Astrocyte of the hippocampus (primary cell): ENCODE data around the gene AMELX.

Experiments used
- DNase-seq: peaks from one replicate; pipeline ENCODE4 v3.0.0; 2011; ENCODE audit warnings: low read depth, low spot score

AMELX gene

GRCh38 chrX:11293113-11293512, at the start of gene AMELX:
Gene AMELX, plus strand, starts transcription at chrX:11293413. Its CDS starts 1,376 bp downstream, at chrX:11294789.
- no peak for DNase-seq

- DNase-seq = no peak
Observed at GRCh38 chrX:11244636-11245035, 48.6 kb upstream of the AMELX start.

GRCh38 chrX:11254417-11255109, 38.6 kb upstream of the AMELX start:
- no peak for DNase-seq

DNA sequence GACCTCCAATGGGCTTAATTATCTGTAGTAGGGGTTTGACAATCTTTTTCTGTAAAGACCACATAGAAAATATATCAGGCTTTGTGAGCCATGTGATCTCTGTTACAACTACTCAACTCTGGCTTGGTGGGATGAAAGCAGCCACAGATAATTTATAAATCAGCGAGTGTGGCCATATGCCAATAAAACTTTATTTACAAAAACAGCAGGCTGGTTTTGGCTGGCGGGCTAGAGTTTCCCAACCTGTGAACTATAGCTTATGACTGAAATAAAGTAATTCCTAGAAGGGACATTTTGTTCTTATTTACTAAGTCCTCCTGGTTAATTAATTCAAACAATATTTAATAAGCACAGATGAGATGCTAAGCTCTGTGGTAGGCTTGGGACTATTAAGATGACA, 35.9 kb upstream of the AMELX start:
- DNase-seq = no peak

DNA sequence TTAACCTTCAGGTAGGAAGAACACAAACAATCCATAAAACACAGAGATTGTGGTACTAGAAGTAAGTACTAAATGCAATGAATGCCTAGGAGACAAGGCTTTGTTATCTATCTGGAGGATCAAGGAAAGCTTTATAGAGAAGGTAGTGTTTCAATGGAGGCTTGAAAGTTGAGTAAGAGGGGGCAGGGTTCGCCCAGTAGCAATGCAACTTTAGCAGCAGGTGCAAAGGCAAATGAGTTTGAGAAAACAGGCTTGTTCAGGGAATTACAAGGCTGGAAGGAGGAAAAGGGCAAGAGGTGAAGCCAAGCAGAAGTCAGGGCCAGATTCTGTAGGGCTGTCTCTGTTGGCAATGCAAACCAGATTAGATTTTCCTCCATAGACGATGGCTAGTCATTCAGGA, 35.5 kb upstream of the AMELX start:
- no peak for DNase-seq

- no peak for DNase-seq
Observed at GRCh38 chrX:11259437-11259836, 33.8 kb upstream of the AMELX start.

- no peak for DNase-seq
Observed at GRCh38 chrX:11261260-11261659, 32.0 kb upstream of the AMELX start.

- DNase-seq = no peak
Observed at GRCh38 chrX:11264925-11265324, 28.3 kb upstream of the AMELX start.

DNA sequence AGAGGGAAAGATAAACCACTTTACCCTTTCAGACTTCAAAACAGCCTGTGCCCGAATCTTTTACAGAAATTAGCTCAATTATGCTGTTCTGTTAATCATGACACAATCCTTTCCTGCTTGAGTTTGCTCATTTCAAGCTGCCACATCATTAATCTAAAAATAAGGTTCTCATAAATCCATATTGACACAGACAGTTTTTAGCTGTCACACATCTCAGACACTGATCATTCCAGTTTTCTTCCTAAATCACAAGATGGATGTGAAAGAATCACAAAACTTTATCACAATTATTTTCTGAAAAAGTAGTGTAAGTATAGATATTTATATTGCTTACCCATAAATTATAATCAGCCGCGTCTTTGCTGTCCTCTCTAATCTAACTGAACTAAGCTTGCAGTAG, 27.9 kb upstream of the AMELX start:
- no peak for DNase-seq

GRCh38 chrX:11266573-11267003, 26.6 kb upstream of the AMELX start:
- no peak for DNase-seq

GRCh38 chrX:11267425-11267824, 25.8 kb upstream of the AMELX start:
- DNase-seq = no peak

DNA sequence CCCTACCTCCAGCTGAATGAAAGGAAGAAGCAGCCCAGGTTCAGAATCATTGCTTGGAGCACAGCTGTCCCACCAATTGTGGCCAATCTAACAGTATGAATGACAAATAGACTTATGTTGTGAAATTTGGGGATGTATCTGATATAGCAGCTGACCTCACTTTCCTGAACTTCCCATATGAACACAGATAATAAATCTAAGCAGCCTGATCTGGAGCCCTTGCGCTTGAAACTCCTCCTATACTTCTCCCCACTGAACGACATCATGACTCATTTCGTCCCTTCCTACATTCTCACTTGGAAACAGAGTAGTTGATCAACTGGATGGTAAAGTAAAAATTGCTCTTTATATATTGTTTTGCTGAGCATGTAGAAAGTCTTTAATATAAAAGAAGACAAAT, 24.2 kb upstream of the AMELX start:
- no peak for DNase-seq

DNA sequence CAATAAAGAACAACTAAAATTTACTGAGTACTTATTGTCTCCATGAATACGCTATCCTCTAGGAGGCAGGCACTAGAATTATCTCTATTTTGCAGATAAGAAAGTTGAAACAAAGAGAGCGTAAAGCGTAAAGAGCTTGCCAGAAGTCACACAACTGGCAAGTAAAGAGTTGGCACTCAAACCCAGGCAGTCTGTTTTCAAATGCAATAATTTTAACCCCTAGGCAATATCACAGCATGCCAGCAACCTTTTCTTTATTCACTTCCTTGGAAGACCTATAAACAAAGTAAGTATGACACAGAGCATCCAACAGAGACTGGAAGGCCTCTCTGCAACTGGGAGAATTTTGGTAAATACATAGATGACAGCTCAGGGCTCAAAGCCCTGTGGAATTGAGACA, 23.2 kb upstream of the AMELX start:
- no peak for DNase-seq

- no peak for DNase-seq
Observed at GRCh38 chrX:11272290-11272689, 20.9 kb upstream of the AMELX start.

DNA sequence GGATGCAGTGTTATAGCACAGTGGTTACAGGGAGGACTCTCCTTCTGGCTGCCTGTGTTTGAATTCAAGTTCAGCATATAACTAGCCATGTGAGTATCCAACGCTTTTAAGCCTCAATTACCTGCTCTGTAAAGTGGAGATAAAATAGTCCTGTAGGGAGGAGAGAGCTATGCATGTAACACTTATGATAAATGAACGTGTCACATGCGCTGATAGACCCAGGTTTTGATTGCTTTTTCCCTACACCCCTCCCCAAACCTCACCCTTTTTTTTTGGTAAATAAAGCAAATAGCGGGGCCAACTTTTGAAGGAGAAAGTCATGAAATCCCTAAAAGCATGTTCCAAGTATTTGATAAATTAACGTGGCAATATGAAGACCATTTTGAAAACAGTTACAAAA, 20.4 kb upstream of the AMELX start:
- no peak for DNase-seq

DNA sequence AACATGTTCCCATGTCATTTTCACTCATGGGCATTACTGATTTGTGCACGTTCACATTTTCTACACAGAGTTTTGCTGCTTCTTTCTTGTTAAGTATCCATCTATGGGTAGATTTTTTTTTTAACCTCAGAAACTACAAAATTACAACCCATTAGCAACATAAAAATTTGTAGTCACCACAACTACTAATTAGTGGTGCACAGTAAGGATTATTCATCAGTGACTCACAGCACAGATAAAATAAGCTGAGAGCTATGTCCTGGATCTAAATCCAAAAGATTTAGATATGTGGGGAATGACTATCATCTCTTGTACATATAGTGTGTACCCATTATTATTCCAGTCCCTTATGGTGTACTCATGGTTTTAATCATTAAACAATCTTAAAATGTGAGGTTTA, 19.7 kb upstream of the AMELX start:
- DNase-seq = peak; percentile 33

- no peak for DNase-seq
Observed at GRCh38 chrX:11282043-11282442, 11.2 kb upstream of the AMELX start.

- DNase-seq = no peak
Observed at GRCh38 chrX:11285651-11286050, 7.6 kb upstream of the AMELX start.

DNA sequence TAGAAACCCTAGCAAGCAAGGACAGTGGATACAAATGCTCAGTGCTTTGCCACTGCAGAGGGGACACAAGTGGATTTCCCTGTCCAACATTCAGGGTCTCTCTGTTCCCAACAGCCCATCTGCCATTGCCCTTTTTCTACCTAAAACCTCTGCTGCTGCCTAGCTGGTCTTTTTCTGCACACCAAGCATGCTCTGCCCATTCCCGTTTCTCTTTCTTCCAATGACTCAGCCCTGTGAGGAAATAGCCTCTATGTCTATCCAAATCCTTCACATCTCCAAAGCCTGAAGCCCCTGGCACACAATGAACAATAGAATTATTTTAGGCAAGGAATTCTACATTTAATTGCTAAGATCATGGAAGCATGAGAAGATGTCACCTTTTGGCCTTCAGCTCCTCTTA, 5.7 kb upstream of the AMELX start:
- DNase-seq = no peak

GRCh38 chrX:11290416-11291102, 2.7 kb upstream of the AMELX start:
- DNase-seq = no peak

GRCh38 chrX:11296051-11296450, 2.8 kb downstream of the AMELX start:
- peak; percentile 20 for DNase-seq

- no peak for DNase-seq
Observed at GRCh38 chrX:11298600-11298999, 5.4 kb downstream of the AMELX start.

DNA sequence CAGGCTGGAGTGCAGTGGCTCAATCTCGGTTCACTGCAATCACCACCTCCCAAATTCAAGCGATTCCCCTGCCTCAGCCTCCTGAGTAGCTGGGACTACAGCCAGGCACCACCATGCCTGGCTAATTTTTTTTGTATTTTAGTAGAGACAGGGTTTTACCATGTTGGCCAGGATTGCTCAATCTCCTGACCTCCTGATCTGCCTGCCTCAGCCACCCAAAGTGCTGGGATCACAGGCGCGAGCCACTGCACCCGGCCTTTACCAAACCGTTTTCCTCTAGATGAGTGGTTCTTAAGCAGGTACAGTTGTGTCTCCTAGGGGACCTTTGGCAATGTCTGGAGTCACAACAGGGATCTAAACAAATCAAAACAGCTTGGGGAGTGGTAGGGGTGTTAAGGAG, 11.6 kb downstream of the AMELX start:
- DNase-seq = no peak
